GM21367 (cell line): Measurements from ENCODE around the gene HDAC10.
"Not testable (repeated sequence)": the region's sequence is repeated elsewhere in the genome, so short reads cannot be mapped to it uniquely, and the experiment has no call there.

Experiments
- ATAC-seq: cut with Tn5 transposase; IDR thresholded peaks from one replicate; pipeline ENCODE4 v1.9.1; 2021; ENCODE audit not compliant: unreplicated experiment

Gene HDAC10

DNA sequence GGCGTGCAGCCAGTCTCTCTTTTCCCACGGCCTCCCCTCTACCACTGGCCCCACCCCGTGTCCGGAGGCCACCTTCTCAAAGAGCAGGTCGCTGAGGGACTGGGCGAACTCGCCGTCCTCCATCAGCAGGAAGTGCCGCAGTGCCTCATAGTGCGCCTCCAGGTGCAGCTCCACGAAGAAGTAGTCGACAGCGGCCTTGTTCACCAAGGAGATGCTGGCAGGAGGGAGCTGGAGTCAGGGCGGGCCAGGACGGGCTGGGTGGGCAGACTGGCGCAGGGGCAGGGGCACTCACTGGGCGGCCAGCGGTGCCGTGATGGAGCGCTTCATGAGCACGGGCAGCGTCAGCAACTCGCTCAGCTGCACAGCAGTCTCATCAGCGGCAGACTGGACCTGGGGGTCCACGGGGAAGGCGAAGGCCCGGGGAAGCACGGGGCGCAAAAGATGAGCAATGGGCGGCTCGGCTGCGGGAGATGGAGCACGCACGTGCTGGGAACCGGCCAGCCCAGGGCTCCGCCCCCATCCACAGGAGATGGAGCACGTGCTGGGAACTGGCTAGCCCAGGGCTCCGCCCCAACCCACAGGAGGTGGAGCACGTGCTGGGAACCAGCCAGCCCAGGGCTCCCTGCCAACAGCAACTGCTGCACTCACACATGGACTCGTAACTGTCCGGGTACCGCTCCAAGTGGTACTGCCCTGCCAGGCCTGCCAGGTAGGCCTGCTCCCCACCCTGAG, 31.9 kb downstream of the HDAC10 start:
- ATAC-seq = no peak

DNA sequence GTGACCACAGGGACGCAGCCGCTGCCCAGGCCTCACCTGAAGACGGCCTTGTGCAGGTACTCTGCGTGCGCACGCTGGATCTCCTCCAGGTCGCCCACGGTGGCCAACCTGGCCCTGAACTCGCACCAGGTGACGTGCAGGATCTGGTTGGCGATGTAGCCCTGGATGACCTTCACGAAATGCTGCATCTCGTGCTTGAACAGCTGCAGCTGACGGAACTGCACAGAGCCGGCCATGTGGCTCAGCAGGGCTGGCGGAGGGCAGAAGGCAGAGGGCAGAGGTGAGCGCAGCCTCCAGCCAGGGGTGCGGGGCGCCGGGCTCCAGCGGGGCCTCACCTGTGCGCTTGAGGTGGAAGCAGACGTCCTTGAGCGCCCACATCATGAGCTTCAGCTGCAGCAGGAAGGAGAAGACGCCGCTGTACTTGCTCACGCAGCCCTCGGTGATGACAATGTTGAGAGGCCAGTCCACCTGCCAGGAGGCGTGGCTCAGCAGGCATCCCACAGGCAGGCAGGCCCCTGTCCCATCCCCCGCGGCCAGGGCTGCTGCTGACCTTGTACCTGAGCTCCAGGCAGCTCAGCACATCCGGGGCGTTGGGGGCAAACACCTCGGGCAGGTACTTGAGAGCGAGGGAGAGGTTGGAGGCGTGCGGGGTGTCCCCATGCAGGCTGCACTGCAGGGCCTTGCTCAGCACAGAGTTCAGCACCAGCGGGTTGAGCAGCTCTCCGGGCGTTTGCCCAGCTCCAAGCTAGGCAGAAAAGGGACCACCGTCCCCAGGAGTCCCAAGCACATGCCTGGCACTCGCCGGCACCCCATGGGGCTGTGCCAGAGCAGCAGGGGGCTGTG, 32.7 kb downstream of the HDAC10 start:
- no peak for ATAC-seq

DNA sequence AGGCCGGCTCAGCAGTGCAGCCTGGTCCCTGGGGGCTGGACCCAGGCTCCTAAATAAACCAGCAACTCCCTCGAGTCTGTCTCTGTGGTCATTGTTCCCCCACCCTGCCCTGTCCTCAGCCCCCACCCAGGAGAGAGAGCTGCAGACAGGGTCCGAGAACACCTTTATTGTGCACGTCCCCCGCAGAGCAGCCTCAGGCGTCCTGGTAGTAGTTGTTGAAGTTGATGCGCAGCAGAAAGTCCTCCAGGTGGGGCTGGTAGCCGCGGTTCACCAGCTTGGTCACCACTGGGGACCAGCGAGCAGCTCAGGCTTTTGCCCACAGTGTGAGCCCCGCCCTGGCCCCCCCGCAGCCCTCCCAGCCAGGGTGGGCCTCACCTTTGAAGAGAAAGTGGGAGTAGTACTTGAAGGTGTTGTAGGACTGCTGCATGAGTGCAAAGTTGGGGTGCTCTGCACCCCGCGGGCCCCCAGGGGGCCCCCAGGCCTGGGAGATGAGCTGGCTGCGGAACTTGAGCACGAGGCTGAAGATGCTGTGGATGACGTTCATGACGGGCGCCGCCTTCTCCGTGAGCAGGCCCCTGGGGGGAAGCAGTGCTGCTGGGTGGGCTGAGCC, 33.4 kb downstream of the HDAC10 start:
- ATAC-seq = no peak

GRCh38 chr22:50216684-50217520, 34.2 kb downstream of the HDAC10 start:
- no peak for ATAC-seq

- no peak for ATAC-seq
Observed at GRCh38 chr22:50216055-50216683, 34.9 kb downstream of the HDAC10 start.

DNA sequence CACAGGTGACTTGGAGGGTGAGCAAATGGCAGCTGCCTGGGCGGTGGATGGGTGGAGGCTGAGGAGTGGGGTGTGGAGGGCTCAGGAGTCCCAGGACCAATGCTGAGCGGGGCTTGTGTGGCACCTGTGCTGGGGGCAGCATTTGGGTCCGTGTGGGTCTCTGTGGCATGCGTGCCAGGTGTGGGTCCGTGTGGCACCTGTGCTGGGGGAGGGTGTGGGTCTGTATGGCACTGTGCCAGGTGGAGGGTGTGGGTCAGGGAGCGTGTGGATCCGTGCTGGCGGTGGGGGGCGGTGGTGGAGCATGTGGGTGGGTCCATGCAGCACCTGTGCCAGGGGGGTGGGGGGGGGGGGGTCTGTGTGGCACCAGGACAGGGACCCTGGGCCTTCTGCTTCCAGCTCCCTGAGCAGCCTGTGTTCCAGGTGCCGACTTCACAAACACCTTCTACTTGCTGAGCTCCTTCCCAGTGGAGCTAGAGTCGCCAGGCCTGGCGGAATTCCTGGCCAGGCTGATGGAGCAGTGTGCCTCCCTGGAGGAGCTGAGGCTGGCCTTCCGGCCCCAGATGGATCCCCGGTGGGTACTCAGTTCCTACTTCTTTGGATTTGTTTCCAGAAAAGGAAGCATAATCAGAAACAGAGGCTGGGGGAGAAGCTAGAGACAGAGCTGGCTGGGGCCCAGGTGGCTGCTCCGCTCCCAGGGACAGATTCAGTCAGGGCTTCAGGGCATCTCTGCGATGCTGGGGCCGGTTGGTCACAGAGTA, 35.6 kb downstream of the HDAC10 start:
- no peak for ATAC-seq

DNA sequence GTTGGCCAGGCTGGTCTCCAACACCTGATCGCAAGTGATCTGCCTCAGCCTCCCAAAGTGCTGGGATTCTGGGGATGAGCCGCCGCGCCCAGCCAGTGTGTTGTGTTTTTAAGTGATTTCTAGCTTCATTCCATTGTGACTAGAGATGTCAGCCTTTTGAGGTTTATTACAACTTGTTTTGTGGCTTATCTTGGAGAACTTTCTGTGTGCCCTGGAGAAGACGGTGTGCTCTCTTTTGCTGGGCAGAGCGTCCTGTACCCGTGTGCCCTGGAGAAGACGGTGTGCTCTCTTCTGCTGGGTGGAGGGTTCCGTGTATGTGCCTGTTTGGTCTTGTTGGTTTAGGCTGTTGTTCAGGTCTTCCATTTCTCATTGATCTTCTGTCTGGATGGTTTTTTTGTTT, 37.8 kb downstream of the HDAC10 start:
- ATAC-seq = no peak

GRCh38 chr22:50211147-50211546, 39.9 kb downstream of the HDAC10 start:
- no peak for ATAC-seq

DNA sequence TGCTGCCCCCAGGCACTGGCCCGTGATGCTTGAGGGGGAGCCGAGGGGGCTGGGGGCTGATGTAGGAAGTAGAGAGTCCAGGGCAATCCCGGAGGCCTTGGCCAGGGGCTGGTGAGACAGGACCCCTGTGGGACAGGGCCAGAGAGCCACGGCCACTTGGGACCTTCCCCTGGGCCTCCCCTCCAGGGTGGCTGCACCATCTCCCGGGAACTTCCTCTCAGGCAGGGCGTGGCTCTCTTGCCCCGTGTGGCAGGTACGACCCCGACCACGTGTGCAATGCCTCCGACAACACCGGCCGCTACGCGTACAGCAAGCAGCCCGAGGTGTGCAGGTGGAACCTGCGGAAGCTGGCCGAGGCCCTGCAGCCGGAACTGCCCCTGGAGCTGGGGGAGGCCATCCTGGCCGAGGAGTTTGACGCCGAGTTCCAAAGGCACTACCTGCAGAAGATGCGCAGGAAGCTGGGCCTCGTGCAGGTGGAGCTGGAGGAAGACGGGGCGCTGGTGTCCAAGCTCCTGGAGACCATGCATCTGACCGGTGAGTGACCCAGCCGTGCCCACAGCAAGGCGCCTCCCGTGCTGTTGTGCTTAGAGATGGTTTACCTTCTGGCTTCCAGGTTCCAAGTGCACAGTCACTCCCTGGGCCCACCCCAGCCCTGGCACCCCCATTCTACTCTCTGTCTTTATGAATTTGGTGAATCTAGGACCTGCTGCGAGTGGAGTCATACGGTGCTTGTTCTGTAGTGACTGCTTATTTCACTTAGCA, 40.5 kb downstream of the HDAC10 start:
- ATAC-seq = no peak

DNA sequence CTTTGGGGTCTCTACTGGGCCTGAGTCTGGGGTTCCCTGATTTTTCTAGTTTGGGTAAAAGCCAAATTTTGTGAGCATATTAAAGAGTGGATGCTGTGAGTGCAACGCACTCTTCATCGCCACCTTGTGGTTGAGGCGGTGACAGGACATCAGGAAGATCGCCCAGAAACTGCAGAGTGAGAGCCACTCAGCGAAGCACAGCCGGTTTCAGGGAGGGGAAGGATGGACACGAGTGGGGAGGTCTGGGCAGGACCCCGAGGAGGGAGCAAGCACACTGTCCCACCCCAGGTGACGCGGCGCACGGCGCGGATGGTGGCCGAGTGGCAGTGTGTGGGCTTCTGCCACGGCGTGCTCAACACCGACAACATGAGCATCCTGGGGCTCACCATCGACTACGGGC, 41.2 kb downstream of the HDAC10 start:
- ATAC-seq = no peak

DNA sequence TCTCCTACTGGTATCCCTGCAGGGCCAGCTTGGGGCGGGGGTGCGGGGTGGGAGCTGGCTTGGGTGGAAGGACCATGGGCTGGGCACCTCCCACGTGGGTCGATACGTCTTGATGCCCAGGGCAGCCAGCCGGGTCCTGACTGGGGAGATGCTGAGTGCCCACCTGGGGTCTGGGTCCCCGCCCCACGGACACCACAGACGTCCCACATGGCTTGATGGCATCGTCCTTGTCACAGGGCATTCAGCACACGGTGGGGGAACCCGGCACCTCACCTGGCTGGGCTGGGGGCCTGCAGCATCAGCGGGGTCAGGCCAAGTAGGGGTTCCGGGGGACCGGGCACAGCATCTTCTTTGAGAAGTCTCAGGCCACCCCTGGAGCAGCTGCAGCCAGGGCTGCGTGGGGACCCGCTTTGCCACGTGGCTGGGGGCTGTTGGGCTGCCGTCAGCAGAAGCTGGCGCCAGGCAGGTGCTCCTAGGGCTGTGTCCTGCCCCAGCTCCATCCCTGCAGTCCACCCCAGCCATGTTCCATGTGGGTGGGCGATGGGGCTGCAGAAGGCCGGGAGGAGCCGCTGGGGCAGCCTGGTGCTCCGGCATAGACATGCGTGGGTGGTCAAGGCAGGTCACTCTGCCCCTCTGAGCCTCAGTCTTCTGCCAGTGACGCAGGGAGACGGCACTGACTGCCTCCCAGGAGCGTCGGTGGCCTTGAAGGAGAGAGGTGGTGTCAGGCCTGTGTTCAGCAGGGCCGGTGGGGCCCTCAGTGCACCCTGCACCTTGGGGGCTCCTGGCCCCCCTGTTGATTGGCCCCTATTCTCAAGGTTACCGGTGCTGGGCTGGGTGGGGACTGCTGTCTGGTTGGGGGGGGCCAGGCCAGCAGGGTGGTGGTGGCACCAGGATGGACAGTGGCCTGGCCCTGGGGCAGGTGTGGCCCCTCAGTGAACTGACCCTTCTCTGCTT, 41.8 kb downstream of the HDAC10 start:
- ATAC-seq = no peak

DNA sequence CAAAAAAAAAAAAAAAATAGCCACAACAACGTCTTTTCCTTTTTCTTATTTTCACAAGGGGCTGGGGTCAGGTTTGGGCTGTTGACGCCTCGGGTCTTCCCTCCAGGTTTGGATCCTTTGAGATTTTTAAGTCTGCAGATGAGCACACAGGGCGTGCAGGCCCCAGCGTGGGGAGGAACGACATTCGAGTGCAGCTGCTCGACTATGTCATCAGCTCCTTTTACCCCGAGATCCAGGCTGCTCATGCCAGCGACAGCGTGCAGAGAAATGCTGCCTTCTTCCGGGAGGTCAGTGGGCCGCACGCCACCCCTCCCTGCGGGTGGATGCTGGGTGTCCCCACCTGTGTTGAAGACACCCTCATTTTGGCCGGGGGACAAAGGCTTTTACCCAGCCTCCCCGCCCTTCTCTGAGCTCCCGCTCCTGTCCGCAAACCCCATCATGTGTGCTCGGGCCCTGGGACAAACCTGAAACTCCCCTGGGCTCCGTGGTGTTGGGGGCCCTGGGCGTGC, 42.6 kb downstream of the HDAC10 start:
- no peak for ATAC-seq

DNA sequence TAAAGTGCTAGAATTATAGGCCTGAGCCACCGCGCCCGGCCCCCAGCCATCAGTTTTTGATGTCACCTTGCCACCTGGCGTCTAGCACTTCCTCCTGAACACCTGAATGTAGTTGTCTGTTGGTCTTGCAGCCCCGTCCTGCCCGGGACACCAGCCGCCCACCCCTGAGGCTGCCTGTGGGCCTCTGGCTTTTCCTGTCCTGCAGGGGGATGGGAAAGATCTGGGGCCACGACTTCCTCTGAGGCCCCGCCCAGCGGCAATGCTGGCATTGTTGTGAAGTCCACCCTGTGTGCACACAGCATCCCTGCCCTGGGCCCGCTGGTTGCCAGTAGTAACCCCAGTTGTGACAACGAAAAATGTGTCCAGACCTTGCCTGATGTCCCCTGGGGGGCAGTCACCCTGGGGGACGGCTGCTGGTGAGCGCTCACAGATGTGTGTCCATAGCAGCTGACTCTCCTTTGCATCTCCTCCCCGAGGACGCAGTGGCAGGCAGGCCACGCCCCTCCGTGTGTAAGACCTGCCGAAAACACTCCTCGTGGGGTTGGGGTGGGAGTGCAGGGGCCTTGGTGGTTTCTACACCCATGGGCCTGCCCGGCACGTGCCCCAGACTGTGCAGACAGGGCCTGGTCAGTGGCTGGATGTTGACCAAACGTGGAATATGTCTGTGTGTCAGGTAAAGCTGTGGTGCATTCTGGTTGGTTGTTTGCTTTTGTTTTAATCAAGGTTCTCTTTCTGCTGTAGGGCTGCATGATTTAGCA, 43.5 kb downstream of the HDAC10 start:
- no peak for ATAC-seq

GRCh38 chr22:50206599-50206998, 44.5 kb downstream of the HDAC10 start:
- no peak for ATAC-seq

DNA sequence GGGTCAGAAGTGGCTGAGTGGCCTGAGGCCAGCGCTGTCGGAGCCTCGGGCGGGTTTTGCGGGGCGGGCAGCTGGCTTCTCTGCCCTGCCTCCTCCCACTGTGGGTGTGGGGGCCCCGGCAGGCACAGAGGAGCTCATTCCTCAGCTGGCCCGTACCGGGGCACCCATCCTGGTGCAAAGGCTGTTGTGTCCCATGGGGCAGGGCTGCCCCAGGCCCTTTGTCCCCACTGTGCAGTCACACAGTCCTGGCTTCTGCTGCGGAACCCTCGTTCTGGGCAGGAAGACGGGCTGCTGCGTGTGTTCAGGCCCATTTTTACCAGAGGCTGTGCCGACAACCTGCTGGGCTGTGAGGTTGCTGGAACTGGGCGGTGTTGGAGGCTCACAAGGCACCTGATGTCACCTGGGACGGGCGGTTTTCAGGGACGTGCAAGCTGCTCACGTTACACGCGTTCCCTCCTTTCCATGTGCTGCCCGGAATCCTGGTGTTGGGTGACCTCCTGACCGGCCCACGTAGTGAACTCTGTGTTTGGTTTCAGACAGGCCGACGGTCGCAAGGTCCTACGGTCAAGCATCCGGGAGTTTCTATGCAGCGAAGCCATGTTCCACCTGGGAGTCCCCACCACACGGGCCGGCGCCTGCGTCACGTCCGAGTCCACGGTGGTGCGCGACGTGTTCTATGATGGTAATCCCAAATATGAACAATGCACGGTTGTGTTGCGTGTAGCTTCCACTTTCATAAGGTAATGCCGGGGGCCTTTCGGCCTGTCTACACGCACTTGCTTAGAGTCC, 45.1 kb downstream of the HDAC10 start:
- ATAC-seq = no peak

DNA sequence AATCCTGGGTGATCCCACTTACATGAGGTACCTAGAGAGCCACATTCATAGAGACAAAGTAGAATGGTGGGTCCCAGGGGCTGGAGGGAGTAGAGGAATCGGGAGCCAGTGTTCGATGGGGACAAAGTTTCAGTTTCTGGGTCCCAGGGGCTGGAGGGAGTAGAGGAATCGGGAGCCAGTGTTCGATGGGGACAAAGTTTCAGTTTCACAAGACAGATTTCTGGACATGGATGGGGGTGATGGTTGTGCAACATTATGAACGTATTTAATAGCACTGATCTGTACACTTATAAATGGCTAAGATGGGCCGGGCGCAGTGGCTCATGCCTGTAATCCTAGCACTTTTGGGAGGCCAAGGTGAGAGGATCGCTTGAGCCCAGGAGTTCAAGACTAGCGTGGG, 46.1 kb downstream of the HDAC10 start:
- not testable (repeated sequence) for ATAC-seq
